IMR-90 (cell line): ENCODE results near the gene BCDIN3D. TPM values are rescaled to one million over a fixed set of nuclear protein-coding genes. Genes with fewer than 3 reads are reported as not detected.

Source experiments
- CEBPB ChIP-seq: IDR thresholded peaks from 2 replicates; pipeline ENCODE4 v1.6.1; 2012; ENCODE audit warnings: low read depth, low read length, improper control_type of control experiment
- MAZ ChIP-seq: IDR thresholded peaks from 2 replicates; pipeline ENCODE4 v1.6.1; 2012; ENCODE audit warnings: low read depth, mild to moderate bottlenecking, low read length, improper control_type of control experiment, moderate library complexity, borderline replicate concordance
- POLR2A ChIP-seq: IDR thresholded peaks from 2 replicates; pipeline ENCODE4 v1.6.1; 2012; ENCODE audit warnings: mild to moderate bottlenecking, low read depth, low read length
- RAD21 ChIP-seq: IDR thresholded peaks from 2 replicates; pipeline ENCODE4 v1.6.1; 2012; ENCODE audit warnings: low read length, improper control_type of control experiment
- RFX5 ChIP-seq: IDR thresholded peaks from 2 replicates; pipeline ENCODE4 v1.8.0; 2012; ENCODE audit warnings: low read depth, mild to moderate bottlenecking, low read length, moderate library complexity
- polyA plus RNA-seq, 3 experiments: library from polyadenylated mRNA; depleted of rRNA; stranded (reverse); fragments of >200 nt; gene quantifications; 2 replicates each; pipeline ENCODE4 v1.2.3, GENCODE V29; 2012; ENCODE audit warnings: low replicate concordance in 1 of 3
- total RNA-seq: library from RNA; depleted of rRNA; stranded (reverse); fragments of >200 nt; gene quantifications from 2 replicates; pipeline ENCODE4 v1.2.3, GENCODE V29; 2012
- TF ChIP-seq, protein P1 (sequence below): conservative IDR thresholded peaks from 2 replicates; pipeline ENCODE4 v1.5.1; 2012; ENCODE audit warnings: mild to moderate bottlenecking, low read depth, low read length, improper control_type of control experiment

Gene BCDIN3D
- total and polyA plus RNA-seq, 2 of the 4 experiments (the other 2 are of a cell fraction) = 2.3 TPM

DNA sequence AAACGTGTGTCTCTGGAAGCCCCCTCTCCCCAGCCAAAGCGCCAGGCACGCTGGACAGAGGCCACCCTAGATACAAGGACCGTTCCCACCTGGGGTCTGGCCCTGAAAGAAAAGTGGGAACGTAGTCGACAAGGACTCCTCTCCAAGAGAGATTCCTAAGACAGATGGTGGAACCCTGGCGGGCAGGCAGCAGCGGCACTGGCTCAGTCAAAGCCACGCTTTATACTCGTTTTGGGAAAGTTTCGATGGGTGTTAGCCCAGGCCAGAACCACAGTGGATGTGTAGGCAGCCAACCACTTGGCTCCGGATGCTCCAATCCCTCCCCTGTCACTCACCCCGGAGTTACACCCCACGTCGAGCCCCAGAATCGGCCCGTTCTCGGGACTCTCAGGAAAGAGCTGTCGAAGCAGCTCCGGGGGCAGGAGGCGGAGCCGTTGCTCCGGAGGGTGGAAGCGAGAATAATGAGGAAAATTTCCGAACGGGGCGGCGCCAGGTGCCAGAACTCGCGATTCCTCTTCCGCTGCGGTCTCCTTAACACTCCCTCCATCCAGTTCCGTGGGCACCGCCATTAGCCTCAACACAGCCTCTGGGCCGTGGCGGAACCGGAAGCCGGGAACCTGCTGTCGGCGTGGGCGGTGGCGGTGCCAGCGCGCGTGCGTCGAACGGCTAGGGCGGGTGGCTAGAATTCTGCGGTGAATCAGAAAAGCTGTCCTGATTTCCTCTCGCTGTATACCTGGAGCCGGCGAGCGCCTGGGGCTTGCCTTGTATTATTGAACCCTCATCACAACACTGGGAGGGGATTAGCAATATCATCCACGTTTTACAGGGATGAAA, at the start of gene BCDIN3D (continued):
- TF ChIP-seq, protein P1, sequence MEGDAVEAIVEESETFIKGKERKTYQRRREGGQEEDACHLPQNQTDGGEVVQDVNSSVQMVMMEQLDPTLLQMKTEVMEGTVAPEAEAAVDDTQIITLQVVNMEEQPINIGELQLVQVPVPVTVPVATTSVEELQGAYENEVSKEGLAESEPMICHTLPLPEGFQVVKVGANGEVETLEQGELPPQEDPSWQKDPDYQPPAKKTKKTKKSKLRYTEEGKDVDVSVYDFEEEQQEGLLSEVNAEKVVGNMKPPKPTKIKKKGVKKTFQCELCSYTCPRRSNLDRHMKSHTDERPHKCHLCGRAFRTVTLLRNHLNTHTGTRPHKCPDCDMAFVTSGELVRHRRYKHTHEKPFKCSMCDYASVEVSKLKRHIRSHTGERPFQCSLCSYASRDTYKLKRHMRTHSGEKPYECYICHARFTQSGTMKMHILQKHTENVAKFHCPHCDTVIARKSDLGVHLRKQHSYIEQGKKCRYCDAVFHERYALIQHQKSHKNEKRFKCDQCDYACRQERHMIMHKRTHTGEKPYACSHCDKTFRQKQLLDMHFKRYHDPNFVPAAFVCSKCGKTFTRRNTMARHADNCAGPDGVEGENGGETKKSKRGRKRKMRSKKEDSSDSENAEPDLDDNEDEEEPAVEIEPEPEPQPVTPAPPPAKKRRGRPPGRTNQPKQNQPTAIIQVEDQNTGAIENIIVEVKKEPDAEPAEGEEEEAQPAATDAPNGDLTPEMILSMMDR = no peak
- TF ChIP-seq MAZ = no peak; the same call in 1 of the 2 replicates
- TF ChIP-seq POLR2A = peak; percentile 83
- no peak for TF ChIP-seq RAD21
- TF ChIP-seq CEBPB = no peak
- TF ChIP-seq RFX5 = no peak
